Measurements from ENCODE around the gene HOXB2. TPM values are rescaled to one million over a fixed set of nuclear protein-coding genes. Genes with fewer than 3 reads are reported as not detected.

HOXB2 gene
- total and polyA plus RNA-seq, 7 experiments from 2014 or later = 3.4 to 46.9 (median 23.1) TPM

DNA sequence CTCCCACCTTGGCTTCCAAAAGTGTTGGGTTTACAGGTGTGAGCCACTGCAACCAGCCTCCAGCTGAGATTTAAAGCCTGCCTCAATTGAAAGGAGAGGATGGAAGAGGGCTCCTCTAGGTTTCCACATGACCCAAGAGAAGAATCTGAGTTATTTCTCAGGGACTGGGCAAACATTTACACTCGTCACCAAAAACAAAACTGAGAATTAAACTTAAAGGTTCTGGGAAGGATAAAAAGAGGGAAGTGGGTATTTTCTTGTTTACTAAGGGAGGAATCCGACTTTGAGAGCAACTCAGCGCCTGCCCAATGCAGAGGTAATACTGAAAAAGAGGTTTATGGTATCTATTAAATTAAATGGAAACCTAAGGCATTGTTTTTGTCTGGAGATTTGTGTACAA is 27.4 kb downstream of the HOXB2 start:
- H3K27ac ChIP-seq (ENCODE audit: low read depth, low read length) = no peak overlapping the region
- H3K4me1 ChIP-seq (ENCODE audit: control insufficient read depth in 2 of 2, insufficient read depth in 2 of 2, low read length in 2 of 2) = no peaks in the 10 kb centered on the region
- H3K36me3 Mint-ChIP-seq = peaks cover 0 to 14% (median 0%) of the 10 kb centered on the region in 5 donors
- no peaks in the 10 kb centered on the region for H3K9me3 Mint-ChIP-seq
- CTCF ChIA-PET = no interaction called here
- POLR2A ChIA-PET = no interaction called here
- no peaks in the 10 kb centered on the region for H3K36me3 ChIP-seq (ENCODE audit: control insufficient read depth in 2 of 3, insufficient read depth in 3 of 3, low read length in 3 of 3)
- H3K4me3 Mint-ChIP-seq = no peak overlapping the region
- H3K4me1 Mint-ChIP-seq = peaks cover 0 to 43% (median 12%) of the 10 kb centered on the region in 7 donors
- intact Hi-C loops (cut with micrococcal nuclease) = no loop called here
- H3K9me3 ChIP-seq (ENCODE audit: control insufficient read depth in 2 of 3, low read length in 3 of 3) = no peaks in the 10 kb centered on the region
- no peak overlapping the region for H3K4me3 ChIP-seq (ENCODE audit: low read length)
- peaks cover 5 to 56% (median 48%) of the 10 kb centered on the region in 5 donors for H3K27me3 Mint-ChIP-seq
- H3K27me3 ChIP-seq (ENCODE audit: control insufficient read depth in 2 of 2, insufficient read depth in 2 of 2, low read length in 2 of 2) = no peaks in the 10 kb centered on the region
- no peak for DNase-seq
- ATAC-seq = no peak
- H3K27ac Mint-ChIP-seq = no peak overlapping the region

DNA sequence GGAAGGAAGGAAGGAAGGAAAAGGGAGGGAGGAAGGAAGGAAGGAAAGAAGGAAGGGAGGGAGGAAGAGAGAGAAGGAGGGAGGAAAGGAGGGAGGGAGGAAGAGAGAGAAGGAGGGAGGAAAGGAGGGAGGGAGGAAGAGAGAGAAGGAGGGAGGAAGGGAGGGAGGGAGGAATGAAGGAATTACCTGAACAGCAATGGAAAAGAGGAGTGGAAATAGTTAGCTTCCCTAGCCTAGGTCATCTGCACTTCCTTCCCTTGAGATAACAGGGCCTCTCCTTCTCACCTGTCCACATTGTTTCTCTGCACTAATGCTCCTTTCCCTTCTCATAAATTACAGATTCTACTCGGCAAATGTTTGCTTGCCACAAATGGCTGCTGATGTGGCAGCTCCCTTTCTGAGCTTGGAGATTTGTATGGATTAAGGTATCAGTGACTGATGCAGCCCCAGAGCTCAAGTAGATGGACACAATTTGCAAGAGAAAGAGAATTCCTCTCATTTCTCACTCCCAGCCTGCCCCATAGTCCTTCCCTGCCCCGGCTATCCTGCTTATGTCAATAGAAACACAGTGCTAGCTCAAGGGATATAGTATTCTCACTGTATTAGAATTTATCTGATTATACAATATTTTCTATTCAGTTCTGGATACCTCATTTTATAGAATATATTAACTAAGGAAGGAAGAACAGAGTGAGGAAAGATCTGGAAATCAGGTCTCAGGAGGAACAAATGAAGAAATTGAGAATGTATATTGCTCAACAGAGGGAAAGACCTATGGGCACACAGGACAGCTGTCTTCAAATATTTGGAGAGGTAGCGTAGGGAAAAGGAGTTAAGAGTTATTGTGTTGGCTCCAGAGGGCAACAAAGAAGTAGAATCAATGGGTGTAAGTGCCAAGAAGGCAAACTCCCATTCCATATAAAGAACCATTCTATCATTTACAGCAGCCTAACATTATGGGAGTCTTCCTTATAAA is 28.7 kb downstream of the HOXB2 start:
- Histone ChIP-seq H3K27me3 (ENCODE audit: control insufficient read depth in 2 of 2, insufficient read depth in 2 of 2, low read length in 2 of 2) (no peaks in the 10 kb centered on the region), H3K4me1 (ENCODE audit: control insufficient read depth in 2 of 2, insufficient read depth in 2 of 2, low read length in 2 of 2) (no peaks in the 10 kb centered on the region), H3K4me3 (ENCODE audit: low read length) (no peak overlapping the region), H3K27ac (ENCODE audit: low read depth, low read length) (no peak overlapping the region), H3K9me3 (ENCODE audit: control insufficient read depth in 2 of 3, low read length in 3 of 3) (no peaks in the 10 kb centered on the region), H3K36me3 (ENCODE audit: control insufficient read depth in 2 of 3, insufficient read depth in 3 of 3, low read length in 3 of 3) (no peaks in the 10 kb centered on the region)
- intact Hi-C loops (cut with micrococcal nuclease) = no loop called here
- Mint-ChIP-seq H3K36me3 (peaks cover 0 to 14% (median 0%) of the 10 kb centered on the region in 5 donors), H3K4me3 (no peak overlapping the region), H3K9me3 (no peaks in the 10 kb centered on the region), H3K4me1 (peaks cover 0 to 53% (median 19%) of the 10 kb centered on the region in 7 donors), H3K27me3 (peaks cover 0 to 51% (median 46%) of the 10 kb centered on the region in 5 donors), H3K27ac (no peak overlapping the region)
- DNase-seq (no peak), ATAC-seq (no peak)
- CTCF ChIA-PET = no interaction called here
- POLR2A ChIA-PET = interaction anchor here (0.6 kb wide), 2 partner anchors 9 to 62 kb away, joined by 3 to 4 read pairs; no protein-coding TSS in a partner anchor

DNA sequence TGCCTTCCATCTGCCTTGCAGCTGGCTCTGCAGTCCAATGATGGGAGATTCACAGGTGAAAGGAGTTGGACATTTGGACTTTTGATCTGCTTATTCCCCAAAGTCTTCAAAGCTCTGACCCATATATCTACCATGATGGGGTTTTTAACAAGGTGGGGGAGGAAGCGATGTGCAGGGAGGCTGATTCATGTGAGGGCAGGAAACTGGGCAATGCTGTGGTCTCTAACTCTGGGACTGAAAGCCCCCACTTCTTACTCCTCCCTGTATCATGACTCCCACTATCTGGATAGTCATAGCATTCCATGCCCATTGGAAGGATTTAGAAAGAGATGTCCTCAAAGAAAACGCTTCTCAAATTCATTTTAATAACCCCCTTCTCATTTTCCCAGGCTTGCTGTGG is 30.4 kb downstream of the HOXB2 start:
- Mint-ChIP-seq H3K4me3 (peak overlapping the region in 2 of 10 donors; percentile 18 to 37), H3K9me3 (no peaks in the 10 kb centered on the region), H3K27ac (peak overlapping the region in 1 of 9 donors; percentile 34), H3K4me1 (peaks cover 6 to 57% (median 24%) of the 10 kb centered on the region in 7 donors), H3K36me3 (peaks cover 0 to 14% (median 0%) of the 10 kb centered on the region in 5 donors), H3K27me3 (peaks cover 0 to 43% (median 40%) of the 10 kb centered on the region in 5 donors)
- ATAC-seq (no peak), DNase-seq (no peak)
- Histone ChIP-seq H3K4me1 (ENCODE audit: control insufficient read depth in 2 of 2, insufficient read depth in 2 of 2, low read length in 2 of 2) (no peaks in the 10 kb centered on the region), H3K27me3 (ENCODE audit: control insufficient read depth in 2 of 2, insufficient read depth in 2 of 2, low read length in 2 of 2) (no peaks in the 10 kb centered on the region), H3K27ac (ENCODE audit: low read depth, low read length) (no peak overlapping the region), H3K4me3 (ENCODE audit: low read length) (no peak overlapping the region), H3K36me3 (ENCODE audit: control insufficient read depth in 2 of 3, insufficient read depth in 3 of 3, low read length in 3 of 3) (no peaks in the 10 kb centered on the region), H3K9me3 (ENCODE audit: control insufficient read depth in 2 of 3, low read length in 3 of 3) (no peaks in the 10 kb centered on the region)
- intact Hi-C loops (cut with micrococcal nuclease) = loop anchor here in 1 of 2 donors (5.0 kb wide), 1 partner anchor 63 kb away; the partner anchor contains the start of gene HOXB4
- CTCF ChIA-PET = interaction anchor here (1.0 to 1.1 kb wide), 2 partner anchors 22 to 164 kb away, joined by 3 read pairs; no protein-coding TSS in a partner anchor
- POLR2A ChIA-PET = interaction anchor here (0.8 kb wide), 1 partner anchor 27 kb away, joined by 3 read pairs; no protein-coding TSS in a partner anchor

DNA sequence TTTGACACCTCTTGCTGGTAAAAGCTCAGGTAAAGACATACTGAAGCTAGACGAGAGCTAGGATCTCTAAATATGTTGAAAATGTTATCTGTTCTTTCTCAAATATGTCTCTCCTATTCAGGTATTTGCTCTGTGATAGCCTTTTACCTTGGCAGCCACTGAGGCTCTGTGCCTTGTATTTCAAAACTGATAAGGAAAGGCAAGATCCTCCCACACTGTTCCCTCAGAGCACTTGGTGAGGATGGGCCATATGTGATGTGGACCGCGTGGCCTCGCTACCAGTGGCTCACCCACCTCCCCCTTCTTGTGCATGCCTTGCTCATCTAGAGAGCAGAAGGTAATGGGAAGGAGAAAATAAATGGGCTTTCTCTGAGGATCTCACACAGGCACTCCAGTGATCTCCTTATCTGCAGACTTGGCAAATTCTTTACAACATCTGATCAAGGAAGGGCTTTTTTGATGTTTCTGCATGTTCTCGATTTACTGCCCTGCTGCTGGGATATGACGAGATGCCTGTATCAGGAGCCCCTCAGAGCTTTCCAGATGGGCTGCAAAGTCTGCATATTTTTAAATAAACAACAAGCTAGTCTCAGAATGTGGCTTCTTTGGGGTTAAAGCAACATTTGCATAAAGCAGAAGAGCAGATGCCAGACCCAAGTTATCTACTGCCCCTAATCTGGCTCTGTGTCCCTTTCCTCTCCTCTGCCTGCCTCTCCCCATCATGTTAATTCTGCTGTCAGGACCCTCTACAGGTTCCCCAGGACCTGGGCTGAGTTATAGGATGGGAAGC is 31.0 kb downstream of the HOXB2 start:
- Mint-ChIP-seq H3K27me3 (peaks cover 0 to 43% (median 40%) of the 10 kb centered on the region in 5 donors), H3K27ac (peak overlapping the region in 7 of 9 donors; percentile 16 to 93 (median 48)), H3K9me3 (no peaks in the 10 kb centered on the region), H3K4me1 (peaks cover 6 to 59% (median 24%) of the 10 kb centered on the region in 7 donors), H3K36me3 (peaks cover 0 to 15% (median 0%) of the 10 kb centered on the region in 5 donors), H3K4me3 (peak overlapping the region in 6 of 10 donors; percentile 14 to 89 (median 82))
- no peaks in the 10 kb centered on the region for H3K4me1 ChIP-seq (ENCODE audit: control insufficient read depth in 2 of 2, insufficient read depth in 2 of 2, low read length in 2 of 2)
- H3K9me3 ChIP-seq (ENCODE audit: control insufficient read depth in 2 of 3, low read length in 3 of 3) = no peaks in the 10 kb centered on the region
- intact Hi-C loops (cut with micrococcal nuclease) = loop anchor here (2.0 to 5.0 kb wide), 2 partner anchors 29 to 63 kb away; partner anchors contain the start of gene HOXB4 (in 1 of the 2)
- no peak overlapping the region for H3K4me3 ChIP-seq (ENCODE audit: low read length)
- ChIA-PET CTCF (interaction anchor here (0.8 to 1.1 kb wide), 5 partner anchors 13 to 164 kb away, joined by 3 to 4 read pairs (median 3); partner anchors contain the start of gene HOXB5), POLR2A (interaction anchor here (0.6 to 1.5 kb wide), 6 partner anchors 11 to 349 kb away, joined by 3 to 11 read pairs (median 4); no protein-coding TSS in a partner anchor)
- H3K27ac ChIP-seq (ENCODE audit: low read depth, low read length) = no peak overlapping the region
- H3K27me3 ChIP-seq (ENCODE audit: control insufficient read depth in 2 of 2, insufficient read depth in 2 of 2, low read length in 2 of 2) = no peaks in the 10 kb centered on the region
- no peaks in the 10 kb centered on the region for H3K36me3 ChIP-seq (ENCODE audit: control insufficient read depth in 2 of 3, insufficient read depth in 3 of 3, low read length in 3 of 3)
- no peak for DNase-seq
- no peak for ATAC-seq

DNA sequence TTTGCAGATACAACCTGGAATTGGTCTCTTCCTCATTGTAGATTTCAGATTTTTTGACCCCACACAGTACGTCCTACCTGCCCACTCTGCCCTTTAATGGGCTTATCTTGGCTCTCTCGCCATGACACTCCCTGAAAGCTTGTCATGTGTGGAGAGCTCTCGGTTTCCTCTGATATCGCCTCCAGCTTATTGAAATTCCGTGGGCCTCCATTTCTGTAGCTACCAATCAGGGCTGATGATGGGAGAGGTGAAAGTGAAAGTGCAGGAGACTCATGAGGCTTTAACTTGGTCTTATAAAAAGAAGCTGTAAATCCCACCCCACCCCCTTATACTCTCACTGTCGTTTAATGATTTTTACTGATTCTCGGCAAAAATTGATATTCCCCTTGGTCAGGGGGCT is 31.8 kb downstream of the HOXB2 start:
- H3K4me3 ChIP-seq (ENCODE audit: low read length) = peak overlapping the region; percentile 42
- Mint-ChIP-seq H3K4me3 (peak overlapping the region in 9 of 10 donors; percentile 70 to 89 (median 84)), H3K27me3 (peaks cover 0 to 49% (median 43%) of the 10 kb centered on the region in 5 donors), H3K4me1 (peaks cover 6 to 65% (median 24%) of the 10 kb centered on the region in 7 donors), H3K36me3 (peaks cover 0 to 20% (median 0%) of the 10 kb centered on the region in 5 donors), H3K9me3 (no peaks in the 10 kb centered on the region), H3K27ac (peak overlapping the region; percentile 52 to 93 (median 85))
- peak; percentile 74 for ATAC-seq
- no peaks in the 10 kb centered on the region for H3K4me1 ChIP-seq (ENCODE audit: control insufficient read depth in 2 of 2, insufficient read depth in 2 of 2, low read length in 2 of 2)
- H3K27me3 ChIP-seq (ENCODE audit: control insufficient read depth in 2 of 2, insufficient read depth in 2 of 2, low read length in 2 of 2) = no peaks in the 10 kb centered on the region
- ChIA-PET POLR2A (interaction anchor here (0.5 to 1.5 kb wide), 8 partner anchors 12 to 1314 kb away, joined by 3 to 11 read pairs (median 4); no protein-coding TSS in a partner anchor), CTCF (interaction anchor here (0.8 to 1.1 kb wide), 3 partner anchors 12 to 80 kb away, joined by 3 to 4 read pairs (median 3); partner anchors contain the start of gene HOXB5)
- intact Hi-C loops (cut with micrococcal nuclease) = loop anchor here (2.0 to 5.0 kb wide), 2 partner anchors 30 to 64 kb away; partner anchors contain the start of gene HOXB4 (in 1 of the 2)
- no peaks in the 10 kb centered on the region for H3K36me3 ChIP-seq (ENCODE audit: control insufficient read depth in 2 of 3, insufficient read depth in 3 of 3, low read length in 3 of 3)
- H3K27ac ChIP-seq (ENCODE audit: low read depth, low read length) = no peak overlapping the region
- no peaks in the 10 kb centered on the region for H3K9me3 ChIP-seq (ENCODE audit: control insufficient read depth in 2 of 3, low read length in 3 of 3)
- peak in 6 of 9 donors; percentile 24 to 44 (median 36) for DNase-seq
